ENCODE results near the gene PXDN. TPM values are rescaled to one million over a fixed set of nuclear protein-coding genes. Genes with fewer than 3 reads are reported as not detected.

PXDN gene
- total RNA-seq, 1 experiment from 2014 or later: 146 TPM

DNA sequence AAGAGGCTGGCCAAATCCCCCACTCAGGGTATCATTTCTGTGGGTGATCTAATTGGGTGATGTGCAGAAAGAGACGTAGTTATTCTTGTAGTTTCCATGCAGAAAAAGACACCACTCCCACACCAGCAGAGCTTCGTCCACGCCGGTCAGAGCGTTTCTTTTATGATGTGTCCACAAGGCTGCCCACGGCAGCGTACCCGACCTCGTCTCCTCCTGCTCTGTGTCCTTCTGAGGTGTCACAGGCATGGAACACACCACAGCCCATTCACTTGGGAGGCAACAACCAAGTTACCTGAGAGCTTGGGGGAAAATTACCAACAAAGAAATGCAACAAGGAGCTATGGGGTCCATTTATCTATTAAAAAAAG is 131.3 kb downstream of the PXDN start (continued):
- TF ChIP-seq, protein P1, sequence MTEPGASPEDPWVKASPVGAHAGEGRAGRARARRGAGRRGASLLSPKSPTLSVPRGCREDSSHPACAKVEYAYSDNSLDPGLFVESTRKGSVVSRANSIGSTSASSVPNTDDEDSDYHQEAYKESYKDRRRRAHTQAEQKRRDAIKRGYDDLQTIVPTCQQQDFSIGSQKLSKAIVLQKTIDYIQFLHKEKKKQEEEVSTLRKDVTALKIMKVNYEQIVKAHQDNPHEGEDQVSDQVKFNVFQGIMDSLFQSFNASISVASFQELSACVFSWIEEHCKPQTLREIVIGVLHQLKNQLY (CRISPR knock-in tag; IDR thresholded peaks at IDR 0.05): no peak
- TF ChIP-seq, protein P2, sequence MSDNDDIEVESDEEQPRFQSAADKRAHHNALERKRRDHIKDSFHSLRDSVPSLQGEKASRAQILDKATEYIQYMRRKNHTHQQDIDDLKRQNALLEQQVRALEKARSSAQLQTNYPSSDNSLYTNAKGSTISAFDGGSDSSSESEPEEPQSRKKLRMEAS (CRISPR knock-in tag; IDR thresholded peaks at IDR 0.05): no peak
- TF ChIP-seq, protein P3, sequence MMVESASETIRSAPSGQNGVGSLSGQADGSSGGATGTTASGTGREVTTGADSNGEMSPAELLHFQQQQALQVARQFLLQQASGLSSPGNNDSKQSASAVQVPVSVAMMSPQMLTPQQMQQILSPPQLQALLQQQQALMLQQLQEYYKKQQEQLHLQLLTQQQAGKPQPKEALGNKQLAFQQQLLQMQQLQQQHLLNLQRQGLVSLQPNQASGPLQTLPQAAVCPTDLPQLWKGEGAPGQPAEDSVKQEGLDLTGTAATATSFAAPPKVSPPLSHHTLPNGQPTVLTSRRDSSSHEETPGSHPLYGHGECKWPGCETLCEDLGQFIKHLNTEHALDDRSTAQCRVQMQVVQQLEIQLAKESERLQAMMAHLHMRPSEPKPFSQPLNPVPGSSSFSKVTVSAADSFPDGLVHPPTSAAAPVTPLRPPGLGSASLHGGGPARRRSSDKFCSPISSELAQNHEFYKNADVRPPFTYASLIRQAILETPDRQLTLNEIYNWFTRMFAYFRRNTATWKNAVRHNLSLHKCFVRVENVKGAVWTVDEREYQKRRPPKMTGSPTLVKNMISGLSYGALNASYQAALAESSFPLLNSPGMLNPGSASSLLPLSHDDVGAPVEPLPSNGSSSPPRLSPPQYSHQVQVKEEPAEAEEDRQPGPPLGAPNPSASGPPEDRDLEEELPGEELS (CRISPR knock-in tag; IDR thresholded peaks at IDR 0.05): no peak

DNA sequence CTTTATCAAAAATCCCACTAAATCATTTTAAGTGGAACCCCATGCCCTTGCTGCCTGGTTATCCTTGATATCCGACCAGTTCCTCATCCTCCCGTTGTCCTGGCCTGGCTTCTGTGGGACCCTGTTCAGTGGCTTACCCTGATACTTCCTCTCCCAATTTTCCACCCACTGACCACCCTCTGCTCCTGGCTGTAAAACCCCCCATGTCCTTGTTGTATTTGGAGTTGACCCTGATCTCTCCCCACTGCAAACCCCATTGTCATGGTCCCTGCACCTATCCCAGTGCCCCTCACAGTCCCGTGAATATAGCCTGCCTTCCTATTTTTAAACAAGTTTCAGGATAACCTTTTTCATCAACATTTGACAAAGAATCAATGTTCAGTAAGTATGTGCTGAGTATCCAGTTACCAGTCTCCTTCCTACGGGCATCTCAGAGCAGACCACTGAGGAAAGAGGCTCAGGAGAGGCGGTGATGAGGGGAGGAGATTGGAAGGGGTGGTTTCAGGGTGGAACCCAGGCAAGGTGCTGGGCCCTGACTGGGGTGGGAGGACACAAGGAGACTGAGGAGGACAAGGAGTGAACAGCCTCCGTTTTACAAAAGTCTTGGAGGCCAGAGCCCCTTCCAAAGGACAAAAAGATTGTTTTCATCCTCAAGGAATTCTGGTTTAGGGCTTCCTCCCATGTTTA is 131.8 kb downstream of the PXDN start:
- POLR2A ChIA-PET: no interaction called here
- Mint-ChIP-seq H3K4me3 (no peak overlapping the region), H3K36me3 (peaks cover 43% of the 10 kb centered on the region), H3K27me3 (ENCODE audit: low read depth) (no peaks in the 10 kb centered on the region), H3K4me1 (peaks cover 41% of the 10 kb centered on the region), H3K27ac (peak overlapping the region; percentile 8; the same call in 1 of the 2 replicates), H3K9me3 (no peaks in the 10 kb centered on the region)
- no peak for TF ChIP-seq ATF1 (CRISPR knock-in tag; IDR thresholded peaks at IDR 0.05)
- TF ChIP-seq, protein P4, sequence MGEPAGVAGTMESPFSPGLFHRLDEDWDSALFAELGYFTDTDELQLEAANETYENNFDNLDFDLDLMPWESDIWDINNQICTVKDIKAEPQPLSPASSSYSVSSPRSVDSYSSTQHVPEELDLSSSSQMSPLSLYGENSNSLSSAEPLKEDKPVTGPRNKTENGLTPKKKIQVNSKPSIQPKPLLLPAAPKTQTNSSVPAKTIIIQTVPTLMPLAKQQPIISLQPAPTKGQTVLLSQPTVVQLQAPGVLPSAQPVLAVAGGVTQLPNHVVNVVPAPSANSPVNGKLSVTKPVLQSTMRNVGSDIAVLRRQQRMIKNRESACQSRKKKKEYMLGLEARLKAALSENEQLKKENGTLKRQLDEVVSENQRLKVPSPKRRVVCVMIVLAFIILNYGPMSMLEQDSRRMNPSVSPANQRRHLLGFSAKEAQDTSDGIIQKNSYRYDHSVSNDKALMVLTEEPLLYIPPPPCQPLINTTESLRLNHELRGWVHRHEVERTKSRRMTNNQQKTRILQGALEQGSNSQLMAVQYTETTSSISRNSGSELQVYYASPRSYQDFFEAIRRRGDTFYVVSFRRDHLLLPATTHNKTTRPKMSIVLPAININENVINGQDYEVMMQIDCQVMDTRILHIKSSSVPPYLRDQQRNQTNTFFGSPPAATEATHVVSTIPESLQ (CRISPR knock-in tag; IDR thresholded peaks at IDR 0.05): no peak
- CTCF ChIA-PET: no interaction called here
- no peak for DNase-seq (ENCODE audit: low spot score)
- ATAC-seq: no peak

DNA sequence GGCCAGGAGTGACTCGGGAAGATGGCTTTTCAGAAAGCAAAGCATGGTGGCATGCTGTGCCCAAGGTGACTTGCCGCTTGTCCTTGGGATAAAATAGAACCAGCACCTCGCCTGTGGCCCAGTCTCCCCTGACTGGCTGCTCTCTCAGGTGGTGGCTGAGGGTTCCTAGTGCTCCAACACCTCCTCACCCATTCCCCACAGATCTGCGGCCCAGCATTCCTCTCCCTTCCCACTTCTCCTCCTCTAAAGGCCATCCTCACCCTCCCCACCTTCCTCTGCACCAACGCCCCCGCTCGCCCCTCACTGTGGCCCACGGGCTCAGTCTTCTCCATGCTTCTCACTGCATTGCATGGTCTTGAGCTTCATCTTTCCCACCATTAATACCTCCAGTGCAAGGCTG is 132.4 kb downstream of the PXDN start:
- DNase-seq (ENCODE audit: low spot score): no peak
- Mint-ChIP-seq H3K27me3 (ENCODE audit: low read depth) (no peaks in the 10 kb centered on the region), H3K36me3 (peaks cover 38% of the 10 kb centered on the region), H3K9me3 (no peaks in the 10 kb centered on the region), H3K4me3 (no peak overlapping the region), H3K27ac (no peak overlapping the region), H3K4me1 (peaks cover 35% of the 10 kb centered on the region)
- TF ChIP-seq ZNF396 (CRISPR knock-in tag; IDR thresholded peaks at IDR 0.05; ENCODE audit: borderline replicate concordance) (no peak), ZNF317 (CRISPR knock-in tag; IDR thresholded peaks at IDR 0.05; ENCODE audit: borderline replicate concordance, low read depth) (no peak), FOXK1 (CRISPR knock-in tag; IDR thresholded peaks at IDR 0.05) (no peak), SMAD3 (CRISPR knock-in tag; IDR thresholded peaks at IDR 0.05; ENCODE audit: borderline replicate concordance) (no peak), NR1H2 (CRISPR knock-in tag; IDR thresholded peaks at IDR 0.05) (no peak), ZNF263 (CRISPR knock-in tag; IDR thresholded peaks at IDR 0.05; ENCODE audit: low read depth) (no peak), ELF4 (CRISPR knock-in tag; IDR thresholded peaks at IDR 0.05; ENCODE audit: low read depth) (no peak), CREB1 (CRISPR knock-in tag; IDR thresholded peaks at IDR 0.05) (no peak), JUN (CRISPR knock-in tag; IDR thresholded peaks at IDR 0.05) (no peak)
- TF ChIP-seq, protein P5, sequence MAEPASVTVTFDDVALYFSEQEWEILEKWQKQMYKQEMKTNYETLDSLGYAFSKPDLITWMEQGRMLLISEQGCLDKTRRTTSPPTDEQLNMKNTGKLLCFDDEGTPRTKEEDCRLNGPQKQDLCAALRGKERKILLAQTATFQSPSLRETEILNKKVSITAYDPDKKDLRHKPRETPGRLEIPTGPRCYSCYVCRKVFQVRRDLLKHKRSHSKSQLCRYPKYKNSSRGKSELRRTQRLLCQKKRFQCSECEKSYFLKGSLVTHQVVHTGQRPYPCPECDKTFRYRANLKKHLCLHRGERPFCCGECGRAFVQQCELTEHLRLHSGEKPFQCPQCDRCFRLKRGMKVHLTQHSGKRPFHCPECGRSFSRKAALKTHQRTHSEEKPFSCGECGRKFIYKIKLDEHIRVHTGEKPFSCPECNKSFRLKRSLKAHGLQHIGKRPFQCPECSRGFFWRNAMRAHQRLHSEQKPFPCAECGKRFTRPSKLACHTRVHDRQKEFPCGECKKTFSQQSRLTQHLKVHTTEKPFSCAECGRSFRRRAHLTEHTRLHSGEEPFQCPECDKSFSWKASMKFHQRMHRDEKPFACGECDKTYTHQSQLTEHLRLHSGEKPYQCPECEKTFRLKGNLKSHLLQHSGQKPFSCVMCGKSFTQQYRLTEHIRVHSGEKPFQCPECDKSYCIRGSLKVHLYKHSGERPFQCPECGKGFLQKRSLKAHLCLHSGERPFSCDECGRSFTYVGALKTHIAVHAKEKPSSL (CRISPR knock-in tag; conservative IDR thresholded peaks at IDR 0.05): no peak
- TF ChIP-seq, protein P6, sequence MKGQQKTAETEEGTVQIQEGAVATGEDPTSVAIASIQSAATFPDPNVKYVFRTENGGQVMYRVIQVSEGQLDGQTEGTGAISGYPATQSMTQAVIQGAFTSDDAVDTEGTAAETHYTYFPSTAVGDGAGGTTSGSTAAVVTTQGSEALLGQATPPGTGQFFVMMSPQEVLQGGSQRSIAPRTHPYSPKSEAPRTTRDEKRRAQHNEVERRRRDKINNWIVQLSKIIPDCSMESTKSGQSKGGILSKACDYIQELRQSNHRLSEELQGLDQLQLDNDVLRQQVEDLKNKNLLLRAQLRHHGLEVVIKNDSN (CRISPR knock-in tag; IDR thresholded peaks at IDR 0.05): no peak
- TF ChIP-seq, protein P3 (CRISPR knock-in tag; IDR thresholded peaks at IDR 0.05): no peak
- ATAC-seq: no peak
- POLR2A ChIA-PET: no interaction called here
- CTCF ChIA-PET: no interaction called here
